SK-N-SH treated with all-trans-retinoic acid at 6 μM for 48 hours (cell line): ENCODE data around the gene CYP2A13.

ENCODE experiments used
- BACH2 ChIP-seq: fragments of 250-450 bp; sonication (Bioruptor Pico); IDR thresholded peaks from 2 replicates; pipeline ENCODE4 v1.9.0; 2021; ENCODE audit warnings: mild to moderate bottlenecking, borderline replicate concordance
- CSRNP3 ChIP-seq: fragments of 250-450 bp; sonication (Bioruptor Pico); IDR thresholded peaks from 2 replicates; pipeline ENCODE4 v1.5.1; 2021; ENCODE audit warnings: mild to moderate bottlenecking, moderate library complexity
- GLIS3 ChIP-seq: fragments of 250-450 bp; sonication (Bioruptor Pico); IDR thresholded peaks from 2 replicates; pipeline ENCODE4 v1.5.0; 2020; ENCODE audit warnings: mild to moderate bottlenecking, moderate library complexity
- ISL1 ChIP-seq: fragments of 250-450 bp; sonication (Bioruptor Pico); IDR thresholded peaks from 2 replicates; pipeline ENCODE4 v2.1.2; 2022; ENCODE audit warnings: mild to moderate bottlenecking, moderate library complexity
- OSR1 ChIP-seq: fragments of 250-450 bp; sonication (Bioruptor Pico); IDR thresholded peaks from 2 replicates; pipeline ENCODE4 v1.8.0; 2022; ENCODE audit warnings: moderate library complexity, mild to moderate bottlenecking, inconsistent platforms
- PATZ1 ChIP-seq: fragments of 250-450 bp; sonication (Bioruptor Pico); IDR thresholded peaks from 2 replicates; pipeline ENCODE4 v1.8.0; 2020; ENCODE audit warnings: mild to moderate bottlenecking, moderate library complexity, borderline replicate concordance
- POU6F1 ChIP-seq: fragments of 250-450 bp; sonication (Bioruptor Pico); IDR thresholded peaks from 2 replicates; pipeline ENCODE4 v1.8.0; 2021; ENCODE audit warnings: low read depth, mild to moderate bottlenecking, moderate library complexity, borderline replicate concordance
- PPARA ChIP-seq: fragments of 250-450 bp; sonication (Bioruptor Pico); IDR thresholded peaks from 2 replicates; pipeline ENCODE4 v1.5.0; 2020; ENCODE audit warnings: mild to moderate bottlenecking, borderline replicate concordance
- RARB ChIP-seq: fragments of 250-450 bp; sonication (Bioruptor Pico); IDR thresholded peaks from 2 replicates; pipeline ENCODE4 v1.8.0; 2021; ENCODE audit warnings: mild to moderate bottlenecking, moderate library complexity
- TCF4 ChIP-seq: fragments of 250-450 bp; sonication (Bioruptor Pico); IDR thresholded peaks from 2 replicates; pipeline ENCODE4 v1.8.0; 2021; ENCODE audit warnings: mild to moderate bottlenecking, moderate library complexity, borderline replicate concordance
- TOX ChIP-seq: fragments of 250-450 bp; sonication (Bioruptor Pico); IDR thresholded peaks from 2 replicates; pipeline ENCODE4 v1.8.0; 2021; ENCODE audit warnings: mild to moderate bottlenecking, moderate library complexity, borderline replicate concordance
- ZFP3 ChIP-seq: fragments of 250-450 bp; sonication (Bioruptor Pico); IDR thresholded peaks from 2 replicates; pipeline ENCODE4 v1.5.0; 2020; ENCODE audit warnings: mild to moderate bottlenecking, moderate library complexity
- ZFP30 ChIP-seq: fragments of 450-650 bp; formaldehyde crosslinking; IDR thresholded peaks from 2 replicates; pipeline ENCODE4 v1.5.0; 2022; ENCODE audit warnings: mild to moderate bottlenecking, moderate library complexity

GRCh38 chr19:41111296-41111695, 23.0 kb downstream of the CYP2A13 start:
- TF ChIP-seq PPARA (CRISPR knock-in tag), result no peak
- no peak for TF ChIP-seq ISL1 (CRISPR knock-in tag)
- no peak for TF ChIP-seq BACH2 (CRISPR knock-in tag)
- TF ChIP-seq GLIS3 (CRISPR knock-in tag), result no peak
- TF ChIP-seq ZFP30 (CRISPR knock-in tag), result no peak
- TF ChIP-seq TOX (CRISPR knock-in tag), result no peak
- no peak for TF ChIP-seq OSR1
- TF ChIP-seq ZFP3, result no peak
- no peak for TF ChIP-seq CSRNP3
- TF ChIP-seq RARB (CRISPR knock-in tag), result no peak
- no peak for TF ChIP-seq POU6F1 (CRISPR knock-in tag)
- TF ChIP-seq TCF4, result no peak
- no peak for TF ChIP-seq PATZ1 (CRISPR knock-in tag)
